GM12891 (cell line): Measurements from ENCODE around the gene CCIN.

ENCODE experiments used
- POLR2A ChIP-seq: IDR thresholded peaks from 2 replicates; pipeline ENCODE4 v1.6.1; 2011; ENCODE audit warnings: low read depth, low read length, control low read depth
- POLR2AphosphoS5 ChIP-seq: IDR thresholded peaks from 2 replicates; pipeline ENCODE4 v1.6.1; 2011; ENCODE audit warnings: low read depth, low read length, control low read depth
- POU2F2 ChIP-seq: IDR thresholded peaks from 2 replicates; pipeline ENCODE4 v1.6.1; 2011; ENCODE audit warnings: low read depth, mild to moderate bottlenecking, control low read depth, low read length, moderate library complexity
- SPI1 ChIP-seq: IDR thresholded peaks from 2 replicates; pipeline ENCODE4 v1.6.1; 2011; ENCODE audit warnings: low read depth, low read length, control low read depth
- TAF1 ChIP-seq: IDR thresholded peaks from 2 replicates; pipeline ENCODE4 v1.6.1; 2011; ENCODE audit warnings: low read depth, low read length, control low read depth

DNA sequence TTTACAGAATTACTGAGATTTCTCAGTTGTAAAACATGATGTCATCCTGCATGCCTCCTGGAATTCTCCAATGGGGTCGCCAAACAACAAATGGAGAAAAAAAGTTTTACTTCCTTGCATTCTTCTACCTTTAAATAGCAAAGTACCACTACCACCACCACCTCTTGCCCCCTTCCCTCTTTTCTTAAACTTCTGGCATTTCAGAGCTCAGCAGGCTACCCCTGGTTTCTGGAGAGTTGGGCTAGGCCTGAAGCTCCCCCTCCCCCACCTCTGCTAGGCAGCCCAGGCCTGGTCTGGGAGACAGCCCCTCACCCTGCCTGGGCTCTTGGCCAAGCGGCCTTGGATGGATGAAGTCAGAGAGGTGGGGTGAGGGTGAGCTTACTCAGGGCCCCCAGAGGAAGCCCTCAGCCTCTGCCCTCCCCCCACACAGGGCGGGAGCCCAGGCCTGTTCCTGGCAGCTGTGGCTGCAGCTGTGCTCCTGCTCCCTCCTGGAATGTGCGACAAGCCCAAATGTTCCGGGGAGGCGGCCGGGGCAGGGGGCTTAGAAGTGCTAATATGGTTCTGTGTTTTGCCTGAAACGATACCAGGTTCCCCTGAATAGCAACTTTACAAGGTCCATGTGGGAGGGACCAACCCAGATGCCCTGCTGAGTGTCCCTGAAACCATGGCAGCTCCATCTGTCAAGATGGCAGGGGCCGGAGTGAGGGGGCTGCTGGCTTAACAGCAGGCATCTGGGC is 6.0 kb upstream of the CCIN start:
- TF ChIP-seq POLR2A = no peak
- no peak for TF ChIP-seq TAF1
- no peak for TF ChIP-seq POLR2AphosphoS5
- no peak for TF ChIP-seq POU2F2
- TF ChIP-seq SPI1 = no peak
